Esophagus squamous epithelium (tissue), 5 donors: ENCODE data around the gene CENPM. TPM values are rescaled to one million over a fixed set of nuclear protein-coding genes. Genes with fewer than 3 reads are reported as not detected.

Experiments used
- DNase-seq: peaks from one replicate; lab custom pipeline; 2025; lab: John Stamatoyannopoulos, UW
- H3K27ac ChIP-seq, 4 donors: fragments of 200-600 bp; sonication (generic); one replicate each; pipeline ENCODE4 v1.5.1; 2016 to 2019; ENCODE audit warnings: mild to moderate bottlenecking in 1 of 4
- H3K27me3 ChIP-seq, 4 donors: fragments of 200-600 bp; sonication (generic); 1 replicate in 3 of 4; 2 replicates in 1 of 4; pipeline versions ENCODE4 v1.5.1 to v1.6.0; 2017 to 2021; ENCODE audit warnings: antibody characterized with exemption in 1 of 4
- H3K36me3 ChIP-seq, 3 donors: fragments of 200-600 bp; sonication (generic); one replicate each; pipeline ENCODE4 v1.5.1; 2016 to 2019
- H3K4me1 ChIP-seq, 3 donors: fragments of 200-600 bp; sonication (generic); one replicate each; pipeline ENCODE4 v1.5.1; 2017 to 2019
- H3K4me3 ChIP-seq, 4 donors: fragments of 200-600 bp; sonication (generic); 1 replicate in 3 of 4; 2 replicates in 1 of 4; pipeline ENCODE4 v1.5.1; 2016 to 2019; ENCODE audit warnings: mild to moderate bottlenecking in 2 of 4, moderate library complexity in 1 of 4
- H3K9me3 ChIP-seq, 3 donors: fragments of 200-600 bp; sonication (generic); one replicate each; pipeline ENCODE4 v1.5.1; 2016 to 2019
- POLR2A ChIP-seq, 4 donors: fragments of 450-650 bp; IDR thresholded peaks; one replicate each; pipeline ENCODE4 v1.6.1; 2017; ENCODE audit warnings: antibody characterized with exemption in 4 of 4, mild to moderate bottlenecking in 4 of 4, moderate library complexity in 3 of 4
- WGBS, 2 donors: methylation state at CpG; one replicate each; pipeline ENCODE4 v1.1.5; 2018; 5-methylcytosine and 5-hydroxymethylcytosine counted together
- intact Hi-C: fragments of 100-400 bp; cut with DNase I; formaldehyde crosslinking; loops from one replicate; pipeline ENCODE4 v1.15.0; 2022
- total RNA-seq, 4 donors: library from RNA; depleted of rRNA; stranded (reverse); fragments of >200 nt; gene quantifications; one replicate each; pipeline ENCODE4 v1.1.0, GENCODE V29; 2016
- TF ChIP-seq, protein P1 (sequence below), 6 experiments: fragments of 450-650 bp in 4 of 6; fragments of 200-600 bp in 2 of 6; sonication (generic) in 2 of 6; IDR thresholded peaks; one replicate each; pipeline ENCODE4 v1.5.1; 2016 to 2019; ENCODE audit warnings: antibody characterized with exemption in 6 of 6, mild to moderate bottlenecking in 4 of 6, moderate library complexity in 4 of 6
- donor health status: DM: yes; HTN: yes; CAD: no.

The CENPM gene
- total RNA-seq, 4 donors from 2014 or later, result 6.9 to 12.6 (median 10.5) TPM

DNA sequence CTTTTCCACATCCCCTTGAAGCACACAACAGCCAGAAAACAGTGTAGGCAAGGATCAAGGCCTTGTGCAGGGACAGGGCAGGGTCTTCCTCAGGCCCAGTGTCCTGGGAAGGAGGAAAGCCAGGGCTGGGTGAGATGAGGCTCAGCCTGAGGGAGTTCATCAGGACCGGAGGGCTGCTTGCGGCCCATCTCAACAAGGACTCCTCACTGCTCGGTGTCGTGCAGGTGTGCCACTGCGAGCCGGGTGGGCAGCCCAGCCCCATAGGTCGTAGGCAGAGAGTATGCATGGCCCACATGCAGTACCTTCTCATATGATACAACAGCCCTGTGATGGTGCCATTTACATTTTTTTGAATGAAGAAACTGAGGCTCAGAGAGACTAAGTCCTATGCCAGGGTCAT lies 44.9 kb downstream of the CENPM start:
- no peak for DNase-seq
- peaks cover 52 to 100% (median 67%) of the 10 kb centered on the region in 3 donors for H3K36me3 ChIP-seq
- intact Hi-C loops, result no loop called here
- H3K4me3 ChIP-seq, result no peak overlapping the region
- H3K9me3 ChIP-seq, result no peaks in the 10 kb centered on the region
- 93 to 98% methylated on average over 5 to 7 of the region's 7 CpGs for WGBS, 2 donors
- no peaks in the 10 kb centered on the region for H3K4me1 ChIP-seq
- H3K27me3 ChIP-seq, result no peaks in the 10 kb centered on the region
- TF ChIP-seq POLR2A (IDR thresholded peaks at IDR 0.05), result no peak
- TF ChIP-seq, protein P1, sequence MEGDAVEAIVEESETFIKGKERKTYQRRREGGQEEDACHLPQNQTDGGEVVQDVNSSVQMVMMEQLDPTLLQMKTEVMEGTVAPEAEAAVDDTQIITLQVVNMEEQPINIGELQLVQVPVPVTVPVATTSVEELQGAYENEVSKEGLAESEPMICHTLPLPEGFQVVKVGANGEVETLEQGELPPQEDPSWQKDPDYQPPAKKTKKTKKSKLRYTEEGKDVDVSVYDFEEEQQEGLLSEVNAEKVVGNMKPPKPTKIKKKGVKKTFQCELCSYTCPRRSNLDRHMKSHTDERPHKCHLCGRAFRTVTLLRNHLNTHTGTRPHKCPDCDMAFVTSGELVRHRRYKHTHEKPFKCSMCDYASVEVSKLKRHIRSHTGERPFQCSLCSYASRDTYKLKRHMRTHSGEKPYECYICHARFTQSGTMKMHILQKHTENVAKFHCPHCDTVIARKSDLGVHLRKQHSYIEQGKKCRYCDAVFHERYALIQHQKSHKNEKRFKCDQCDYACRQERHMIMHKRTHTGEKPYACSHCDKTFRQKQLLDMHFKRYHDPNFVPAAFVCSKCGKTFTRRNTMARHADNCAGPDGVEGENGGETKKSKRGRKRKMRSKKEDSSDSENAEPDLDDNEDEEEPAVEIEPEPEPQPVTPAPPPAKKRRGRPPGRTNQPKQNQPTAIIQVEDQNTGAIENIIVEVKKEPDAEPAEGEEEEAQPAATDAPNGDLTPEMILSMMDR (IDR thresholded peaks at IDR 0.05), result no peak
- H3K27ac ChIP-seq, result no peak overlapping the region

DNA sequence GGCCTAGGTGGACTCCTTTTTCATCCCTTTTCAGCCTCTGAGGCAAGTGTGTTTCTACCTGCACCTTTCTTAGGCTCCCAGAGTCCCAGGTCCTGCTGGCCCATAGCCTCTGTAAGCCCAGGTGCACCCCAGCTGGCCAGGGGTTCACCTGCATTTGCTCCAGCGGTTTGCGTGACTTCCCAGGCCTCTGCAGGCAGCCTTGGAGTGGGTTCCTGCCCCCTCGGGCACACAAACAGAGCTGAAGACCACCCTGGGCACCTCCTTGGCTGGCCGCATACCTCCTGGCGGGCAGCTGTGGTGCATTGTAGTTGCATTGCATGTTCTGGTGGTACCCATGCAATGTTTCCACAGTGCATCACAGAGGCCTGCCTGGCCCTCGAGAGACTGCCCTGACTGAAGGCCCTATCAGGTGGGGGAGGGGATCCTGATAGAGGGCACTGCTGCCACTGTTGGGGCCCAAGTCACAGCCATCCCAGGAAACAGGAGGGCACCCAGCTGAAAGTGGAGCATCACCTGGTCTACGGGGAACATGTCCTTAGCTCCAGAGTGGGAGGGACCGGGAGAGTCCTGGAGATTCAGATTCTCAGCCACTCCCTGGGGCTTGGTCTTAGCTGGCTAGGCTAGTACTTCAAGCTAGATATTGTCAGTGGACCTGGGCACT lies 46.2 kb downstream of the CENPM start:
- Histone ChIP-seq H3K27ac (no peak overlapping the region), H3K27me3 (no peaks in the 10 kb centered on the region), H3K36me3 (peaks cover 52 to 100% (median 70%) of the 10 kb centered on the region in 3 donors), H3K4me1 (no peaks in the 10 kb centered on the region), H3K9me3 (no peaks in the 10 kb centered on the region), H3K4me3 (no peak overlapping the region)
- 98 to 100% methylated on average over 1 to 5 of the region's 8 CpGs for WGBS, 2 donors
- DNase-seq, result no peak
- intact Hi-C loops, result no loop called here
- TF ChIP-seq POLR2A (IDR thresholded peaks at IDR 0.05), result no peak
- TF ChIP-seq, protein P1 (IDR thresholded peaks at IDR 0.05), result no peak

DNA sequence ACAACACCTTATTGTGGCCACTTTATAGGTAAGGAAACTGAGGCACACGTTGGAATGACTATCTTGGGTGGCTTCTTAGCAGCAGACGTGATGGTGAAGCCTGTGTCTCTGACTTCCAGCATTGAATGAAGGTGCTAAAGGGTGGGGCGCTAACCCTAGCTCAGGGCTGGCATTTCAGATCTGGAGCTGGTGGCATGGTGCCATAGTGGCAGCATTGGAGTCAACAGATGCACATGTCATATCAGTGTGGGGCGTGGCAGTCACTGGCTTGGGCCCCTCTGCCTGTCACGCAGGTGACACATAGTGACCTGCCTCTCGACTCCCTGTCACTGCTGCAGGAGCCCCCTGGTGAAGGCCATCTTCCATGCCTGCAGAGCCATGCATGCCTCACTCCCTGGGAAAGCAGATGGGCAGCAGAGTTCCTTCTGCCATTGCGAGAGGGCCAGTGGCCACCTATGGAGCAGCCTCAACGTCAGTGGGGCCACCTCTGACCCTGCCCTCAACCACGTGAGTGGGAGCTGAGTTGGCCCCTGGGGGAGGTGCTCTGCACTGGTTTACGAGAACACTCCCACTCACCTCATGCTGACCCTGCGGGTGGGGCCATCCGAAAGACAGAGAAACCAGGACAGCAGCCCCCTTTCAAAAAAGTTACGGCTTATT lies 46.8 kb downstream of the CENPM start:
- no peak for DNase-seq
- Histone ChIP-seq H3K27me3 (no peaks in the 10 kb centered on the region), H3K36me3 (peaks cover 45 to 100% (median 70%) of the 10 kb centered on the region in 3 donors), H3K4me3 (no peak overlapping the region), H3K4me1 (no peaks in the 10 kb centered on the region), H3K9me3 (no peaks in the 10 kb centered on the region), H3K27ac (no peak overlapping the region)
- WGBS, 2 donors, result 87 to 92% methylated on average over 3 to 4 of the region's 13 CpGs
- TF ChIP-seq, protein P1 (IDR thresholded peaks at IDR 0.05), result no peak
- TF ChIP-seq POLR2A (IDR thresholded peaks at IDR 0.05), result no peak
- intact Hi-C loops, result no loop called here

DNA sequence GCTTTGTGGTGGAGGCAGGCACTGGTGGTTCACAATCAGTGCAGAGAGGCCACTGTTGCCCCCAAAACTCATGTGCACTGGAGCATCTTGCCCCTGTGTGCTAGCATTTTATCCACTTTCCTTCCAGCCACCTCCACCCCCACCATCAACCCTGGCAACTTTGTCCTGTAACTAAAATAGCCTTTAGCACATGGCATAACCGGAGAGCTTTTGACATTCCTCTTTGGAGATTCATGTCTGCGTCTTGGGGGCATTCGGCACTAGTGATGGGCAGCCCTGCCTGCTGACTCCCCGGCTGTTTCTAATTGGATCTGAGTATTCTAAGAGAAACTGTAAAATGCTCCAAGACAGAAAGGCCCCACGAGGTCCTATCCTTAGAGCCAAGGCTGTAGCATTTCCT lies 47.8 kb downstream of the CENPM start:
- H3K36me3 ChIP-seq, result peaks cover 40 to 100% (median 63%) of the 10 kb centered on the region in 3 donors
- WGBS, 2 donors, result 92 to 93% methylated on average over 4 of the region's 5 CpGs
- DNase-seq, result no peak
- no peaks in the 10 kb centered on the region for H3K4me1 ChIP-seq
- no peaks in the 10 kb centered on the region for H3K9me3 ChIP-seq
- intact Hi-C loops, result no loop called here
- H3K27me3 ChIP-seq, result no peaks in the 10 kb centered on the region
- H3K4me3 ChIP-seq, result no peak overlapping the region
- TF ChIP-seq POLR2A (IDR thresholded peaks at IDR 0.05), result no peak
- TF ChIP-seq, protein P1 (IDR thresholded peaks at IDR 0.05), result no peak
- no peak overlapping the region for H3K27ac ChIP-seq

DNA sequence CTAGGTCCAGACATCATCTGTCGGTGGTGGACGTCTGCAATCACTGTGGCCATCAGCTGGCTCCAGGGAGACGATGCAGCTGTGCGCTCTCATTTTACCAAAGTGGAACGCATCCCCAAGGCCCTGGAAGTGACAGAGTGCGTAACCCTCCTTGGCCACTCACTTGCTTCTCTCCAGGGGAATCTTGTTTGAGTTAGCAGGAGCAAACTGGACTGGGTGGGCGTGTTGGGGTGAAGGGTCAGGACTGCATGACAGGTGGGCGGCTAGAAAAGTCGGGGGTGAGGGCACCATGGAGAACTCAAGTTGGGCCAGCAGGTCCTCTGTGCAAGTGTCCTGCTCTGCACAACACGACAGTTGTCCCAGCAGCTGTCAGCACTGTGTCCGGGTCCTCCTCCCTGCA lies 48.3 kb downstream of the CENPM start:
- no peak overlapping the region for H3K4me3 ChIP-seq
- H3K27ac ChIP-seq, result no peak overlapping the region
- WGBS, 2 donors, result 90 to 98% methylated on average over 4 to 10 of the region's 11 CpGs
- no peaks in the 10 kb centered on the region for H3K4me1 ChIP-seq
- H3K36me3 ChIP-seq, result peaks cover 41 to 100% (median 62%) of the 10 kb centered on the region in 3 donors
- no peak for TF ChIP-seq POLR2A (IDR thresholded peaks at IDR 0.05)
- TF ChIP-seq, protein P1 (IDR thresholded peaks at IDR 0.05), result no peak
- H3K9me3 ChIP-seq, result no peaks in the 10 kb centered on the region
- intact Hi-C loops, result no loop called here
- no peaks in the 10 kb centered on the region for H3K27me3 ChIP-seq
- no peak for DNase-seq
